ENCODE data around the gene MBOAT2.

MBOAT2 gene

GRCh38 chr2:8860239-8860638, 143.2 kb downstream of the MBOAT2 start:
- Histone ChIP-seq H4K8ac (ENCODE audit: low read depth, low read length) (no peak overlapping the region), H2AK5ac (ENCODE audit: low read length) (no peak overlapping the region), H3K56ac (ENCODE audit: low read length) (no peak overlapping the region), H3K18ac (ENCODE audit: low read length) (no peak overlapping the region), H3K4me1 (ENCODE audit: control insufficient read depth, low read depth, low read length) (no peaks in the 10 kb centered on the region), H3K36me3 (ENCODE audit: control insufficient read depth, insufficient read depth, low read length) (no peaks in the 10 kb centered on the region), H3K4ac (ENCODE audit: low read depth, low read length) (no peak overlapping the region), H3K23ac (ENCODE audit: low read length) (no peak overlapping the region), H3K79me1 (ENCODE audit: low read length) (no peaks in the 10 kb centered on the region), H2BK5ac (ENCODE audit: low read length) (no peak overlapping the region), H3K27ac (ENCODE audit: low read depth, low read length) (no peak overlapping the region), H2BK15ac (replicated peaks; ENCODE audit: low read depth) (no peak overlapping the region), H3K79me2 (ENCODE audit: control insufficient read depth, insufficient read depth, low read length) (no peaks in the 10 kb centered on the region), H3K9ac (ENCODE audit: low read length) (no peak overlapping the region), H3K27me3 (ENCODE audit: insufficient read depth, low read length, poor library complexity) (no peaks in the 10 kb centered on the region), H4K5ac (ENCODE audit: low read length) (no peak overlapping the region), H3K4me2 (ENCODE audit: low read length) (no peak overlapping the region), H3K4me3 (ENCODE audit: low read length) (no peak overlapping the region), H2BK120ac (ENCODE audit: low read depth, low read length) (no peak overlapping the region)
- WGBS (ENCODE audit: extremely low coverage, insufficient coverage, low lambda C conversion rate) = no CpG with 5 or more reads among the region's 2 CpGs
- DNase-seq = no peak

DNA sequence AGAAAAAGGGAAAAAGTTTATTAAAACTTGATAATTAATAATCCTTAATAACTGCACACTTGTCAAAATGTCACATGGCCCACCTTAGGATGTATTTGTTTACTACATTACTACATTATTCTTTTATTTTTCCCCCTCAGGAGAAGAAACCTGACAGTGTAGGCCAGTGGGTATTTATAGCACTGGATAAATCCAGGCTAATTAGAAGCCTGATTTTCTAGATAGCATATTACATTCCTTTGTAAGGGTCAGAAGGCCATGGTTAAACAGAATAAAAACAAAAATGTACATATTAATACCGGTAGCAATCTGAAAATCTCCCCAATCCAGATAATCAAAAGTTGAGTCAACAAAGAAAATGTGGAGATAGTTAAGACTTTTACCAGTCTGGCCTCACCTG, 144.6 kb downstream of the MBOAT2 start:
- H4K8ac ChIP-seq (ENCODE audit: low read depth, low read length) = no peak overlapping the region
- no peak overlapping the region for H3K4me3 ChIP-seq (ENCODE audit: low read length)
- H3K9ac ChIP-seq (ENCODE audit: low read length) = no peak overlapping the region
- no peak overlapping the region for H2BK15ac ChIP-seq (replicated peaks; ENCODE audit: low read depth)
- H3K79me1 ChIP-seq (ENCODE audit: low read length) = no peaks in the 10 kb centered on the region
- no peak overlapping the region for H3K56ac ChIP-seq (ENCODE audit: low read length)
- no peak overlapping the region for H3K4ac ChIP-seq (ENCODE audit: low read depth, low read length)
- H3K23ac ChIP-seq (ENCODE audit: low read length) = no peak overlapping the region
- H3K27ac ChIP-seq (ENCODE audit: low read depth, low read length) = no peak overlapping the region
- DNase-seq = no peak
- H3K36me3 ChIP-seq (ENCODE audit: control insufficient read depth, insufficient read depth, low read length) = no peaks in the 10 kb centered on the region
- H3K4me2 ChIP-seq (ENCODE audit: low read length) = no peak overlapping the region
- no CpG with 5 or more reads among the region's 1 CpG for WGBS (ENCODE audit: extremely low coverage, insufficient coverage, low lambda C conversion rate)
- H3K4me1 ChIP-seq (ENCODE audit: control insufficient read depth, low read depth, low read length) = no peaks in the 10 kb centered on the region
- H4K5ac ChIP-seq (ENCODE audit: low read length) = no peak overlapping the region
- no peaks in the 10 kb centered on the region for H3K79me2 ChIP-seq (ENCODE audit: control insufficient read depth, insufficient read depth, low read length)
- H2AK5ac ChIP-seq (ENCODE audit: low read length) = no peak overlapping the region
- no peak overlapping the region for H3K18ac ChIP-seq (ENCODE audit: low read length)
- H3K27me3 ChIP-seq (ENCODE audit: insufficient read depth, low read length, poor library complexity) = no peaks in the 10 kb centered on the region
- H2BK120ac ChIP-seq (ENCODE audit: low read depth, low read length) = no peak overlapping the region
- H2BK5ac ChIP-seq (ENCODE audit: low read length) = no peak overlapping the region

- Histone ChIP-seq H3K18ac (ENCODE audit: low read length) (no peak overlapping the region), H2BK15ac (replicated peaks; ENCODE audit: low read depth) (no peak overlapping the region), H3K9ac (ENCODE audit: low read length) (no peak overlapping the region), H2AK5ac (ENCODE audit: low read length) (no peak overlapping the region), H3K27me3 (ENCODE audit: insufficient read depth, low read length, poor library complexity) (no peaks in the 10 kb centered on the region), H3K4me1 (ENCODE audit: control insufficient read depth, low read depth, low read length) (no peaks in the 10 kb centered on the region), H3K79me1 (ENCODE audit: low read length) (no peaks in the 10 kb centered on the region), H3K23ac (ENCODE audit: low read length) (no peak overlapping the region), H3K79me2 (ENCODE audit: control insufficient read depth, insufficient read depth, low read length) (no peaks in the 10 kb centered on the region), H3K56ac (ENCODE audit: low read length) (no peak overlapping the region), H4K8ac (ENCODE audit: low read depth, low read length) (no peak overlapping the region), H4K5ac (ENCODE audit: low read length) (no peak overlapping the region), H3K36me3 (ENCODE audit: control insufficient read depth, insufficient read depth, low read length) (no peaks in the 10 kb centered on the region), H2BK5ac (ENCODE audit: low read length) (no peak overlapping the region), H3K4ac (ENCODE audit: low read depth, low read length) (no peak overlapping the region), H3K4me2 (ENCODE audit: low read length) (no peak overlapping the region), H2BK120ac (ENCODE audit: low read depth, low read length) (no peak overlapping the region), H3K27ac (ENCODE audit: low read depth, low read length) (no peak overlapping the region), H3K4me3 (ENCODE audit: low read length) (no peak overlapping the region)
- DNase-seq = no peak
- WGBS (ENCODE audit: extremely low coverage, insufficient coverage, low lambda C conversion rate) = no CpG with 5 or more reads among the region's 7 CpGs
Measured at GRCh38 chr2:8858264-8858663, 145.2 kb downstream of the MBOAT2 start.

DNA sequence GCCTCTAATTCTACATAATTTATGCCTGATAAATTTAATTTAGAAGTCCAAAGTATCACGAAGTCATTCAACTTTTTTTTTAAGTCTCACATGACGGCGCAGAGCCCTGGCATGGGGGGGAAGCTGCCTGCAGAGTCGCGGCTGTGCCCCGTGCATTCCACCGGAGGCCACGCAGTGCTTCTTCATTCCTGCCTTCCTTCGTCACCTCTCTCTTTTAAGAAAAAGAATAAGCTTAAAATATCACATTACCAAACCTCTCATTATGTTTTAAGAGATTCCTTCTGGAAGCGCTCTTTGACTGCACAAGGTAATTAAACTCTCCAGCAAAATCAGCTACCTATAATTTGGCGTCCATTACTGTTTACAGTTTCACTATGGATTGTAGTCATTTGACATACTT, 145.8 kb downstream of the MBOAT2 start:
- H3K4ac ChIP-seq (ENCODE audit: low read depth, low read length) = no peak overlapping the region
- no CpG with 5 or more reads among the region's 11 CpGs for WGBS (ENCODE audit: extremely low coverage, insufficient coverage, low lambda C conversion rate)
- H3K4me1 ChIP-seq (ENCODE audit: control insufficient read depth, low read depth, low read length) = no peaks in the 10 kb centered on the region
- no peak overlapping the region for H3K23ac ChIP-seq (ENCODE audit: low read length)
- no peak overlapping the region for H3K27ac ChIP-seq (ENCODE audit: low read depth, low read length)
- H2BK15ac ChIP-seq (replicated peaks; ENCODE audit: low read depth) = no peak overlapping the region
- H3K36me3 ChIP-seq (ENCODE audit: control insufficient read depth, insufficient read depth, low read length) = no peaks in the 10 kb centered on the region
- no peak overlapping the region for H2AK5ac ChIP-seq (ENCODE audit: low read length)
- no peaks in the 10 kb centered on the region for H3K79me1 ChIP-seq (ENCODE audit: low read length)
- no peak overlapping the region for H3K4me3 ChIP-seq (ENCODE audit: low read length)
- H3K4me2 ChIP-seq (ENCODE audit: low read length) = no peak overlapping the region
- H2BK120ac ChIP-seq (ENCODE audit: low read depth, low read length) = no peak overlapping the region
- H4K8ac ChIP-seq (ENCODE audit: low read depth, low read length) = no peak overlapping the region
- DNase-seq = no peak
- H3K27me3 ChIP-seq (ENCODE audit: insufficient read depth, low read length, poor library complexity) = no peaks in the 10 kb centered on the region
- no peak overlapping the region for H3K56ac ChIP-seq (ENCODE audit: low read length)
- H3K79me2 ChIP-seq (ENCODE audit: control insufficient read depth, insufficient read depth, low read length) = no peaks in the 10 kb centered on the region
- no peak overlapping the region for H4K5ac ChIP-seq (ENCODE audit: low read length)
- H3K9ac ChIP-seq (ENCODE audit: low read length) = no peak overlapping the region
- no peak overlapping the region for H2BK5ac ChIP-seq (ENCODE audit: low read length)
- H3K18ac ChIP-seq (ENCODE audit: low read length) = no peak overlapping the region

DNA sequence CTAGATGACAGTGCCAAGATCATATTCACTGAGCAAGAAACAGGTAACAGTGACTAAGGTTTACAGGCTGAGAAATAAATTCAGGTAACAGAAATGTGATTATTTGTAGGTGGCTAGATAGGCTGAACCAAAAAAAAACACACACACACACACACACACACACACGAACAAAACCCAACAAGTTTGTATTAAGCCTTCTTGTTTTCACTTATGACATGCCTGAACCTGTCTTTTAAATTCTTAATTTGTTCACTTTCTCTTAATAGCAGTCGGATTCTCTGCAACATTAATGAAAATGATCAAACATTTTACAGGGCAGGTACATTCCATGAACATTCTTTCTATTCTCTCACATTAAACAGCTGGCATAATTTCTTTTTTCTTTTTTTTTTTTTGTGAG, 147.3 kb downstream of the MBOAT2 start:
- no peaks in the 10 kb centered on the region for H3K4me1 ChIP-seq (ENCODE audit: control insufficient read depth, low read depth, low read length)
- no peak overlapping the region for H4K8ac ChIP-seq (ENCODE audit: low read depth, low read length)
- no CpG with 5 or more reads among the region's 2 CpGs for WGBS (ENCODE audit: extremely low coverage, insufficient coverage, low lambda C conversion rate)
- no peak overlapping the region for H3K56ac ChIP-seq (ENCODE audit: low read length)
- no peak overlapping the region for H3K27ac ChIP-seq (ENCODE audit: low read depth, low read length)
- no peaks in the 10 kb centered on the region for H3K79me1 ChIP-seq (ENCODE audit: low read length)
- no peak overlapping the region for H3K9ac ChIP-seq (ENCODE audit: low read length)
- H2BK120ac ChIP-seq (ENCODE audit: low read depth, low read length) = no peak overlapping the region
- no peak overlapping the region for H3K4me3 ChIP-seq (ENCODE audit: low read length)
- H3K18ac ChIP-seq (ENCODE audit: low read length) = no peak overlapping the region
- no peaks in the 10 kb centered on the region for H3K79me2 ChIP-seq (ENCODE audit: control insufficient read depth, insufficient read depth, low read length)
- no peak overlapping the region for H2BK5ac ChIP-seq (ENCODE audit: low read length)
- no peak overlapping the region for H3K23ac ChIP-seq (ENCODE audit: low read length)
- H4K5ac ChIP-seq (ENCODE audit: low read length) = no peak overlapping the region
- H2AK5ac ChIP-seq (ENCODE audit: low read length) = no peak overlapping the region
- H3K4ac ChIP-seq (ENCODE audit: low read depth, low read length) = no peak overlapping the region
- no peaks in the 10 kb centered on the region for H3K36me3 ChIP-seq (ENCODE audit: control insufficient read depth, insufficient read depth, low read length)
- no peak for DNase-seq
- no peak overlapping the region for H2BK15ac ChIP-seq (replicated peaks; ENCODE audit: low read depth)
- H3K27me3 ChIP-seq (ENCODE audit: insufficient read depth, low read length, poor library complexity) = no peaks in the 10 kb centered on the region
- H3K4me2 ChIP-seq (ENCODE audit: low read length) = no peak overlapping the region

DNA sequence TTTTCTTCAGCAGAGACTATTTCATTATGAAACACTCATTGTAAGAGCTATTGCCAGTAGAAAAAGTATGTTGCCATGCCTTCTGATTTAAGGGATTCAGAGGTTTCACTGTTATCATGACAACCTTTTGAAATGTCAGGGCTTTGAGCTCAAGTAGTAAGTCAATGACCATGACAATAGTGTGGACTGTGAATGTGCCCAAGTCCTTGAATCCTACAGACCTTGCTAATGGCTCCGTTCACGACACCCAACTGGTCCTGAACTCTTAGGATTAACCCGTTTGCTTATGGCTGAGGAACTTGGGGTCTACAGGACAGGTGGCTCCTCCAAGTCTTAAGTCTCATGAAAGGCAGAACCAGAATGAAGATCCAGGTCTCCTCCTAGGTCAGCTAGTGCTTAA, 148.5 kb downstream of the MBOAT2 start:
- Histone ChIP-seq H3K9ac (ENCODE audit: low read length) (no peak overlapping the region), H3K36me3 (ENCODE audit: control insufficient read depth, insufficient read depth, low read length) (no peaks in the 10 kb centered on the region), H3K4me2 (ENCODE audit: low read length) (no peak overlapping the region), H4K8ac (ENCODE audit: low read depth, low read length) (no peak overlapping the region), H3K4me1 (ENCODE audit: control insufficient read depth, low read depth, low read length) (no peaks in the 10 kb centered on the region), H3K79me2 (ENCODE audit: control insufficient read depth, insufficient read depth, low read length) (no peaks in the 10 kb centered on the region), H2BK120ac (ENCODE audit: low read depth, low read length) (no peak overlapping the region), H3K79me1 (ENCODE audit: low read length) (no peaks in the 10 kb centered on the region), H2BK15ac (replicated peaks; ENCODE audit: low read depth) (no peak overlapping the region), H3K4me3 (ENCODE audit: low read length) (no peak overlapping the region), H3K18ac (ENCODE audit: low read length) (no peak overlapping the region), H2BK5ac (ENCODE audit: low read length) (no peak overlapping the region), H3K27ac (ENCODE audit: low read depth, low read length) (no peak overlapping the region), H3K23ac (ENCODE audit: low read length) (no peak overlapping the region), H3K27me3 (ENCODE audit: insufficient read depth, low read length, poor library complexity) (no peaks in the 10 kb centered on the region), H2AK5ac (ENCODE audit: low read length) (no peak overlapping the region), H3K4ac (ENCODE audit: low read depth, low read length) (no peak overlapping the region), H4K5ac (ENCODE audit: low read length) (no peak overlapping the region), H3K56ac (ENCODE audit: low read length) (no peak overlapping the region)
- WGBS (ENCODE audit: extremely low coverage, insufficient coverage, low lambda C conversion rate) = no CpG with 5 or more reads among the region's 3 CpGs
- no peak for DNase-seq

Measured in mesendoderm (in vitro differentiated cells).